HL-60 (cell line): ENCODE results near the gene OSBPL3.

Experiments
- DNase-seq, 2 experiments: peaks; one replicate each; pipeline ENCODE4 v3.0.0-alpha.2; 2010 to 2020; ENCODE audit warnings: low read depth in 1 of 2, low spot score in 1 of 2
- H3K27ac ChIP-seq: fragments of 250-450 bp; sonication (Bioruptor Pico); replicated peaks from 2 replicates; pipeline ENCODE4 v1.5.1; 2020; ENCODE audit warnings: mild to moderate bottlenecking, moderate library complexity
- H3K27me3 ChIP-seq: fragments of 250-450 bp; sonication (Bioruptor Pico); 2 replicates; pipeline ENCODE4 v1.5.1; 2021; ENCODE audit warnings: mild to moderate bottlenecking, moderate library complexity; ENCODE audit not compliant: insufficient read depth, poor library complexity, severe bottlenecking
- H3K4me3 ChIP-seq: replicated peaks from 2 replicates; pipeline ENCODE4 v1.5.1; 2011; ENCODE audit warnings: mild to moderate bottlenecking, control low read depth, low read length; ENCODE audit not compliant: insufficient read depth
- GABPA ChIP-seq: IDR thresholded peaks from 2 replicates; pipeline ENCODE4 v1.6.1; 2012; ENCODE audit warnings: low read depth
- POLR2AphosphoS5 ChIP-seq: IDR thresholded peaks from 2 replicates; pipeline ENCODE4 v1.6.1; 2012; ENCODE audit warnings: low read depth
- SPI1 ChIP-seq: IDR thresholded peaks from 2 replicates; pipeline ENCODE4 v1.6.1; 2012; ENCODE audit warnings: low read depth, mild to moderate bottlenecking, borderline replicate concordance
- TF ChIP-seq, protein P1 (sequence below): IDR thresholded peaks from one replicate; pipeline ENCODE4 v1.5.1; 2011; ENCODE audit warnings: low read length, control low read depth, inconsistent platforms; ENCODE audit not compliant: insufficient read depth
- TF ChIP-seq, protein P2 (sequence below): IDR thresholded peaks from 2 replicates; pipeline ENCODE4 v1.6.1; 2012; ENCODE audit warnings: low read depth; ENCODE audit not compliant: insufficient replicate concordance

The OSBPL3 gene

DNA sequence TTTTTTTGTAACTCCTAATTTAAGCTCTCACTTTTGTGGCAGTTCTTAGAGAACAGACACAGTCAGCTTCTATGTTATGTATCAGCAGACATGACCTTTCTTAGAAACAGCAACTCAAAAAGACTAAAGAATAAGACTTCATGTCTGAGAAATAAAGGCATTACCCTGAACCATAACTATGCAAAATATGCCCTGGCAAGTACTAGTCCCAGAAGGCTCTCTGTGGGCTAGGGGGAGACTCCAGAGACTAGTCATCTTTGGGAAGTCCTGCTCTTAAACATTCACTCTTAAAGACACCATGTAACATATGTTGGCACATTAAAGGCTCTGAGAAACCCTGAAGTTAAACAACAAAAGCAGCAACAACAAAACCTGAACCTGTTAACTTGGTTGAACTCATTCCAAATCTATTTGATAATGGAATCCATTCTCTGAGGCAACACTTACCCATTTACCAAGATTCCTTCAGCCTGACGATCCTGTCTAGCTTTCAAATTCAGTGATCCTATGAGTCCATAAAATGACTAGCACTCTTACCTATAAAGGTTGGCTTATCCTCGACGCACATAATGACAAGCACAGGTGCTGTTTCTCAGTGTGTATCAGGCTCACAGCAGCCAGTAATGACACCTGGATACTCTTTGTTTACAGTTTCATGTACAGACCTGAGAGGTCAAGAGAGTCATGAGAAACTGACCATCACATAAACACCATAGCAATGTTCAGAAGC is 62.3 kb downstream of the OSBPL3 start:
- Histone ChIP-seq H3K27ac (no peak overlapping the region), H3K4me3 (no peak overlapping the region), H3K27me3 (no peaks in the 10 kb centered on the region)
- DNase-seq: no peak
- TF ChIP-seq, protein P1, sequence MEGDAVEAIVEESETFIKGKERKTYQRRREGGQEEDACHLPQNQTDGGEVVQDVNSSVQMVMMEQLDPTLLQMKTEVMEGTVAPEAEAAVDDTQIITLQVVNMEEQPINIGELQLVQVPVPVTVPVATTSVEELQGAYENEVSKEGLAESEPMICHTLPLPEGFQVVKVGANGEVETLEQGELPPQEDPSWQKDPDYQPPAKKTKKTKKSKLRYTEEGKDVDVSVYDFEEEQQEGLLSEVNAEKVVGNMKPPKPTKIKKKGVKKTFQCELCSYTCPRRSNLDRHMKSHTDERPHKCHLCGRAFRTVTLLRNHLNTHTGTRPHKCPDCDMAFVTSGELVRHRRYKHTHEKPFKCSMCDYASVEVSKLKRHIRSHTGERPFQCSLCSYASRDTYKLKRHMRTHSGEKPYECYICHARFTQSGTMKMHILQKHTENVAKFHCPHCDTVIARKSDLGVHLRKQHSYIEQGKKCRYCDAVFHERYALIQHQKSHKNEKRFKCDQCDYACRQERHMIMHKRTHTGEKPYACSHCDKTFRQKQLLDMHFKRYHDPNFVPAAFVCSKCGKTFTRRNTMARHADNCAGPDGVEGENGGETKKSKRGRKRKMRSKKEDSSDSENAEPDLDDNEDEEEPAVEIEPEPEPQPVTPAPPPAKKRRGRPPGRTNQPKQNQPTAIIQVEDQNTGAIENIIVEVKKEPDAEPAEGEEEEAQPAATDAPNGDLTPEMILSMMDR: no peak
- TF ChIP-seq, protein P2, sequence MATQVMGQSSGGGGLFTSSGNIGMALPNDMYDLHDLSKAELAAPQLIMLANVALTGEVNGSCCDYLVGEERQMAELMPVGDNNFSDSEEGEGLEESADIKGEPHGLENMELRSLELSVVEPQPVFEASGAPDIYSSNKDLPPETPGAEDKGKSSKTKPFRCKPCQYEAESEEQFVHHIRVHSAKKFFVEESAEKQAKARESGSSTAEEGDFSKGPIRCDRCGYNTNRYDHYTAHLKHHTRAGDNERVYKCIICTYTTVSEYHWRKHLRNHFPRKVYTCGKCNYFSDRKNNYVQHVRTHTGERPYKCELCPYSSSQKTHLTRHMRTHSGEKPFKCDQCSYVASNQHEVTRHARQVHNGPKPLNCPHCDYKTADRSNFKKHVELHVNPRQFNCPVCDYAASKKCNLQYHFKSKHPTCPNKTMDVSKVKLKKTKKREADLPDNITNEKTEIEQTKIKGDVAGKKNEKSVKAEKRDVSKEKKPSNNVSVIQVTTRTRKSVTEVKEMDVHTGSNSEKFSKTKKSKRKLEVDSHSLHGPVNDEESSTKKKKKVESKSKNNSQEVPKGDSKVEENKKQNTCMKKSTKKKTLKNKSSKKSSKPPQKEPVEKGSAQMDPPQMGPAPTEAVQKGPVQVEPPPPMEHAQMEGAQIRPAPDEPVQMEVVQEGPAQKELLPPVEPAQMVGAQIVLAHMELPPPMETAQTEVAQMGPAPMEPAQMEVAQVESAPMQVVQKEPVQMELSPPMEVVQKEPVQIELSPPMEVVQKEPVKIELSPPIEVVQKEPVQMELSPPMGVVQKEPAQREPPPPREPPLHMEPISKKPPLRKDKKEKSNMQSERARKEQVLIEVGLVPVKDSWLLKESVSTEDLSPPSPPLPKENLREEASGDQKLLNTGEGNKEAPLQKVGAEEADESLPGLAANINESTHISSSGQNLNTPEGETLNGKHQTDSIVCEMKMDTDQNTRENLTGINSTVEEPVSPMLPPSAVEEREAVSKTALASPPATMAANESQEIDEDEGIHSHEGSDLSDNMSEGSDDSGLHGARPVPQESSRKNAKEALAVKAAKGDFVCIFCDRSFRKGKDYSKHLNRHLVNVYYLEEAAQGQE: no peak
- TF ChIP-seq SPI1 (no peak), POLR2AphosphoS5 (no peak), GABPA (no peak)

DNA sequence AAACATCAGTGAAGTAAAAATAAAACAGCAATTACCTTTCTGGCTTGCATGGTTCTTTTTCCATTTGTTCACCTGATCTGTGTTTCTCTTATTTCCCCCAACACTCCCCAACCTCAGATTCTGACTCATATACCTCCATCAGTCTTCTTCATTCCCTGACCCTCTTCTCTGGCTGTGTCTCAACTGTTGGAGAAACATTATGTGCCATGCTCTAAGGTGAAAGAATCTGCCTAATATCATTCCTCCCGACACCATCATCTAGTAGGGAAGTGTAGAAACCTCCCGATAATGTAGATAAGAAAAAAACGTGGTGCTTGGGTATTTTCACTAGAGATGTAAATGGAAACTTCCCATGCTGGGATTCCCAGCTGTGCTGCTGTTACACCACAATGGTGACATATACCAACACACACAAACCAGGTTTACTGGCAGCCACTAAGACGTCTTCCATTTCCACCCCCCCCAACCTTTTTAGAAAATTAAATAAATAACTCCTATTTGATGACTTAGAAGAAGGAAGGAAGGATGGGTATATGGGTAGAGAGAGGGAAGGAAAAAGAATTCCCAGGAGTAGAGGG is 63.4 kb downstream of the OSBPL3 start:
- Histone ChIP-seq H3K27ac (no peak overlapping the region), H3K27me3 (no peaks in the 10 kb centered on the region), H3K4me3 (no peak overlapping the region)
- TF ChIP-seq GABPA (no peak), POLR2AphosphoS5 (no peak), SPI1 (no peak)
- TF ChIP-seq, protein P2: no peak
- TF ChIP-seq, protein P1: no peak
- DNase-seq: no peak

DNA sequence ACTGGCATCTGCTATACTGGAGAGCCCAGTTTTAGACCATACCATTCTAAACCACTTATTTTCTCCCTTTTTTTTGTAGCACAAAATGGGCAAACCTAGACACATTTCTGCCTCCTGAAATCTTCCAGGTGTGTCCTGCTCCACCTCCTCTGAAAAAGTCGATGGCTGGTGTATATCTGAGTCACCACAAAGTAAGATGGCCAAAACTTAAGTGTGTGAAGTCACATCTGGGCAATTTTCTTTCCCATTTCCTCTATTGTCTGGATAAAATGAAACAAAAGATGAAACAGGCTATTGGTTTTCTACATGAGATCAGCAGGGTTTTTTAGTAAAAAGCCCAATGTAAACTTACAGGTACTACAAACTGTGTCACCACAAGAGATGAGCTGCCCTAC is 65.5 kb downstream of the OSBPL3 start:
- H3K27ac ChIP-seq: no peak overlapping the region
- DNase-seq: no peak
- H3K27me3 ChIP-seq: no peaks in the 10 kb centered on the region
- TF ChIP-seq GABPA: no peak
- TF ChIP-seq POLR2AphosphoS5: no peak
- TF ChIP-seq, protein P2: no peak
- H3K4me3 ChIP-seq: no peak overlapping the region
